Naive B cell (primary cell): ENCODE data around the gene BHLHA15. TPM values are rescaled to one million over a fixed set of nuclear protein-coding genes. Genes with fewer than 3 reads are reported as not detected.
A peak's percentile ranks its signal among the peaks of the same experiment; 100 is the strongest.

Source experiments
- ATAC-seq, 2 donors: fragments of 150-1000 bp; cut with Tn5 transposase; 2 replicates each; pipeline ENCODE4 v1.10.0; 2021; ENCODE audit warnings: low read depth in 2 of 2, mild to moderate bottlenecking in 2 of 2, moderate library complexity in 2 of 2
- DNase-seq: peaks from one replicate; pipeline ENCODE4 v3.0.0; 2022
- H3K27ac Mint-ChIP-seq, 6 donors: one replicate each; pipeline ENCODE4 v1.8.0; 2020 to 2022; ENCODE audit warnings: mild to moderate bottlenecking in 6 of 6, mixed read lengths in 6 of 6, moderate library complexity in 5 of 6, inconsistent platforms in 2 of 6
- H3K27me3 Mint-ChIP-seq, 3 donors: one replicate each; pipeline ENCODE4 v1.8.0; 2021 to 2022; ENCODE audit warnings: mixed read lengths in 3 of 3, mild to moderate bottlenecking in 1 of 3
- H3K36me3 Mint-ChIP-seq, 2 donors: one replicate each; pipeline ENCODE4 v1.8.0; 2020 to 2022; ENCODE audit warnings: mixed read lengths in 2 of 2, inconsistent platforms in 1 of 2, mild to moderate bottlenecking in 1 of 2
- H3K4me1 Mint-ChIP-seq, 3 donors: one replicate each; pipeline ENCODE4 v1.8.0; 2020 to 2022; ENCODE audit warnings: mixed read lengths in 3 of 3, inconsistent platforms in 1 of 3, mild to moderate bottlenecking in 1 of 3, moderate library complexity in 1 of 3
- H3K4me3 Mint-ChIP-seq, 8 donors: one replicate each; pipeline ENCODE4 v1.8.0; 2020 to 2022; ENCODE audit warnings: mild to moderate bottlenecking in 8 of 8, mixed read lengths in 8 of 8, moderate library complexity in 8 of 8, inconsistent platforms in 2 of 8
- H3K9me3 Mint-ChIP-seq, 7 donors: one replicate each; pipeline ENCODE4 v1.8.0; 2020 to 2022; ENCODE audit warnings: mixed read lengths in 7 of 7, mild to moderate bottlenecking in 5 of 7, inconsistent platforms in 2 of 7, moderate library complexity in 1 of 7
- polyA plus RNA-seq, 6 donors: library from polyadenylated mRNA; unstranded; fragments of 300-500 nt; fragmentation: Illumina TruSeq; gene quantifications; one replicate each; pipeline ENCODE4 v1.2.3, GENCODE V29; 2021; ENCODE audit warnings: low read depth in 6 of 6

The BHLHA15 gene
- polyA plus RNA-seq, 6 donors from 2014 or later, result 0.61 to 3.9 (median 1.7) TPM; not detected in 2

GRCh38 chr7:98236355-98237185, 25.3 kb downstream of the BHLHA15 start:
- Mint-ChIP-seq H3K27me3 (no peaks in the 10 kb centered on the region), H3K9me3 (no peaks in the 10 kb centered on the region)

GRCh38 chr7:98238076-98238475, 26.8 kb downstream of the BHLHA15 start:
- Mint-ChIP-seq H3K36me3 (peaks cover 7 to 14% of the 10 kb centered on the region in 2 donors), H3K4me3 (no peak overlapping the region), H3K27ac (no peak overlapping the region), H3K4me1 (peaks cover 0 to 7% (median 4%) of the 10 kb centered on the region in 3 donors), H3K27me3 (no peaks in the 10 kb centered on the region), H3K9me3 (no peaks in the 10 kb centered on the region)
- no peak for ATAC-seq
- DNase-seq, result no peak

More at GRCh38 chr7:98236355-98237185, 25.3 kb downstream of the BHLHA15 start:
- H3K27ac Mint-ChIP-seq, result no peak overlapping the region
- H3K4me1 Mint-ChIP-seq, result peaks cover 0 to 5% (median 4%) of the 10 kb centered on the region in 3 donors
- peaks cover 7 to 14% of the 10 kb centered on the region in 2 donors for H3K36me3 Mint-ChIP-seq
- ATAC-seq (no peak), DNase-seq (no peak)
- no peak overlapping the region for H3K4me3 Mint-ChIP-seq

GRCh38 chr7:98238976-98239375, 27.7 kb downstream of the BHLHA15 start:
- Mint-ChIP-seq H3K27ac (peak overlapping the region in 1 of 6 donors; percentile 11), H3K9me3 (no peaks in the 10 kb centered on the region), H3K4me3 (no peak overlapping the region), H3K36me3 (peaks cover 7 to 14% of the 10 kb centered on the region in 2 donors), H3K27me3 (no peaks in the 10 kb centered on the region), H3K4me1 (peaks cover 0 to 7% (median 4%) of the 10 kb centered on the region in 3 donors)
- ATAC-seq (no peak), DNase-seq (no peak)

- H3K4me3 Mint-ChIP-seq, result no peak overlapping the region
- ATAC-seq (peak; percentile 36 to 37), DNase-seq (peak; percentile 27)
- H3K27me3 Mint-ChIP-seq, result no peaks in the 10 kb centered on the region
- H3K4me1 Mint-ChIP-seq, result peaks cover 0 to 7% (median 4%) of the 10 kb centered on the region in 3 donors
- no peaks in the 10 kb centered on the region for H3K9me3 Mint-ChIP-seq
- H3K36me3 Mint-ChIP-seq, result peaks cover 6 to 7% of the 10 kb centered on the region in 2 donors
- no peak overlapping the region for H3K27ac Mint-ChIP-seq
Measured at GRCh38 chr7:98240961-98241673, 29.9 kb downstream of the BHLHA15 start.

GRCh38 chr7:98241674-98242241, 30.5 kb downstream of the BHLHA15 start:
- H3K36me3 Mint-ChIP-seq, result peaks cover 6 to 7% of the 10 kb centered on the region in 2 donors
- H3K9me3 Mint-ChIP-seq, result no peaks in the 10 kb centered on the region
- DNase-seq (no peak), ATAC-seq (no peak)
- no peaks in the 10 kb centered on the region for H3K27me3 Mint-ChIP-seq
- H3K27ac Mint-ChIP-seq, result no peak overlapping the region
- H3K4me1 Mint-ChIP-seq, result peaks cover 0 to 7% (median 4%) of the 10 kb centered on the region in 3 donors
- H3K4me3 Mint-ChIP-seq, result no peak overlapping the region

GRCh38 chr7:98242342-98242741, 31.1 kb downstream of the BHLHA15 start:
- no peaks in the 10 kb centered on the region for H3K9me3 Mint-ChIP-seq
- DNase-seq (no peak), ATAC-seq (no peak)
- H3K27ac Mint-ChIP-seq, result no peak overlapping the region
- peaks cover under 1 to 7% (median 4%) of the 10 kb centered on the region in 3 donors for H3K4me1 Mint-ChIP-seq
- no peaks in the 10 kb centered on the region for H3K27me3 Mint-ChIP-seq
- H3K4me3 Mint-ChIP-seq, result no peak overlapping the region
- H3K36me3 Mint-ChIP-seq, result peaks cover 6 to 7% of the 10 kb centered on the region in 2 donors

- H3K4me1 Mint-ChIP-seq, result peaks cover 4 to 7% (median 5%) of the 10 kb centered on the region in 3 donors
- no peak for ATAC-seq
- no peak for DNase-seq
- no peak overlapping the region for H3K4me3 Mint-ChIP-seq
- H3K27me3 Mint-ChIP-seq, result no peaks in the 10 kb centered on the region
- no peaks in the 10 kb centered on the region for H3K9me3 Mint-ChIP-seq
- H3K36me3 Mint-ChIP-seq, result peaks cover 6 to 7% of the 10 kb centered on the region in 2 donors
- no peak overlapping the region for H3K27ac Mint-ChIP-seq
Measured at GRCh38 chr7:98242934-98243333, 31.7 kb downstream of the BHLHA15 start.

GRCh38 chr7:98244871-98245270, 33.6 kb downstream of the BHLHA15 start:
- H3K9me3 Mint-ChIP-seq, result no peaks in the 10 kb centered on the region
- no peaks in the 10 kb centered on the region for H3K36me3 Mint-ChIP-seq
- ATAC-seq (no peak), DNase-seq (no peak)
- H3K27me3 Mint-ChIP-seq, result no peaks in the 10 kb centered on the region
- H3K4me1 Mint-ChIP-seq, result peaks cover 13 to 19% (median 18%) of the 10 kb centered on the region in 3 donors
- H3K4me3 Mint-ChIP-seq, result no peak overlapping the region
- no peak overlapping the region for H3K27ac Mint-ChIP-seq

GRCh38 chr7:98248156-98248555, 36.9 kb downstream of the BHLHA15 start:
- Mint-ChIP-seq H3K4me1 (peaks cover 23 to 42% (median 35%) of the 10 kb centered on the region in 3 donors), H3K4me3 (peak overlapping the region in 1 of 8 donors; percentile 1), H3K27ac (peak overlapping the region in 1 of 6 donors; percentile 87), H3K27me3 (no peaks in the 10 kb centered on the region), H3K36me3 (no peaks in the 10 kb centered on the region), H3K9me3 (no peaks in the 10 kb centered on the region)
- DNase-seq (no peak), ATAC-seq (no peak)

GRCh38 chr7:98249106-98249505, 37.9 kb downstream of the BHLHA15 start:
- ATAC-seq (no peak), DNase-seq (no peak)
- peak overlapping the region in 5 of 8 donors; percentile 18 to 53 (median 25) for H3K4me3 Mint-ChIP-seq
- H3K27me3 Mint-ChIP-seq, result no peaks in the 10 kb centered on the region
- no peaks in the 10 kb centered on the region for H3K9me3 Mint-ChIP-seq
- peak overlapping the region in 1 of 6 donors; percentile 35 for H3K27ac Mint-ChIP-seq
- H3K36me3 Mint-ChIP-seq, result no peaks in the 10 kb centered on the region
- peaks cover 23 to 47% (median 35%) of the 10 kb centered on the region in 3 donors for H3K4me1 Mint-ChIP-seq

GRCh38 chr7:98250789-98251188, 39.5 kb downstream of the BHLHA15 start:
- H3K9me3 Mint-ChIP-seq, result no peaks in the 10 kb centered on the region

GRCh38 chr7:98251231-98251600, 40.0 kb downstream of the BHLHA15 start:
- H3K4me3 Mint-ChIP-seq, result peak overlapping the region; percentile 91 to 98 (median 96)
- H3K4me1 Mint-ChIP-seq, result peaks cover 23 to 47% (median 35%) of the 10 kb centered on the region in 3 donors
- peak overlapping the region; percentile 88 to 96 (median 94) for H3K27ac Mint-ChIP-seq
- H3K27me3 Mint-ChIP-seq, result no peaks in the 10 kb centered on the region
- peak; percentile 58 for ATAC-seq
- H3K36me3 Mint-ChIP-seq, result no peaks in the 10 kb centered on the region
- DNase-seq, result peak; percentile 61
- H3K9me3 Mint-ChIP-seq, result no peaks in the 10 kb centered on the region

More at GRCh38 chr7:98250789-98251188, 39.5 kb downstream of the BHLHA15 start:
- Mint-ChIP-seq H3K4me1 (peaks cover 23 to 47% (median 35%) of the 10 kb centered on the region in 3 donors), H3K27me3 (no peaks in the 10 kb centered on the region), H3K36me3 (no peaks in the 10 kb centered on the region), H3K4me3 (peak overlapping the region; percentile 91 to 98 (median 96)), H3K27ac (peak overlapping the region; percentile 88 to 96 (median 94))
- DNase-seq (no peak), ATAC-seq (no peak)
